ENCODE measurements around the gene RPS10.

RPS10 gene

DNA sequence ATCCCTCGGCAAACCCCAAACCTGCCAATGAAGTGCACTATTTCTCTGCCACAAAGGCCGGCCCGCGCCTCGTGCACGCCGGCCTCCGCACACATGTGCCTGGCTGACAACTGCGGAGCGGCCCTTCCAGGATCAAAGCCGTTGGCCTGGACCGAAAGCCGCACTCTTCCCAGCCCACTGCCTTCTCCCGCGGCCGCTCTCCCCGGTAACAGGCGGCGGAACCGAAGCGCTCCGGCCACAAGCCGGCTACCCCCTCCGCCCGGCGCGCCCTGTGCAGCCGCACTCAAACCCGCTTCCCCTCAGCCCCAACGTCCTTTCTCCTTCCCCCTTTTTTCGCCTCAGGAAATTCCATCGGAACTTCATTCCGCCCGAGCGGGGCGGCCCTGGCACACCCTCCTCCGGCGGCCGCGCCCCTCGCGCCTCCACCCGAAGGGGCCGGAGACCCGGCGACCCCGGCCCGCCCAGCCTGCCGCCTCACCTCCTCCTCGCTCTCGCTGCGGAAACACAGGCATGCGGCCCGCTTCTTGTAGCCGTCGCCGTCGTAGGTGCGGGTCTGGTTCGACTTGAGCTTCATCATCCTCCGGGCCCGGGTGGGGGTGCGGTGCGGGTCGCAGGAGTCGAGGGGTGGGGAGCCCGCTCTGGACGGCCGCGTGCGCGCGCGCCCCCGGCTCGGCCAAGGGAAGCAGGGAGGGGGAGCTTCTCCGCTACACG lies 33.9 kb downstream of the RPS10 start:
- Histone ChIP-seq H3K9ac (ENCODE audit: low read length) (peak overlapping the region; percentile 94), H4K8ac (ENCODE audit: low read depth, low read length) (no peak overlapping the region), H3K56ac (ENCODE audit: low read length) (peak overlapping the region; percentile 99), H3K4ac (ENCODE audit: low read depth, low read length) (peak overlapping the region; percentile 82), H3K27ac (ENCODE audit: low read depth, low read length) (peak overlapping the region; percentile 94), H3K36me3 (ENCODE audit: control insufficient read depth, insufficient read depth, low read length) (no peaks in the 10 kb centered on the region), H3K18ac (ENCODE audit: low read length) (peak overlapping the region; percentile 65), H2BK15ac (replicated peaks; ENCODE audit: low read depth) (no peak overlapping the region), H3K79me1 (ENCODE audit: low read length) (peaks cover 5% of the 10 kb centered on the region), H3K4me1 (ENCODE audit: control insufficient read depth, low read depth, low read length) (no peaks in the 10 kb centered on the region), H3K4me2 (ENCODE audit: low read length) (peak overlapping the region; percentile 85), H4K5ac (ENCODE audit: low read length) (no peak overlapping the region), H2BK5ac (ENCODE audit: low read length) (peak overlapping the region; percentile 92), H2BK120ac (ENCODE audit: low read depth, low read length) (peak overlapping the region; percentile 6), H3K27me3 (ENCODE audit: insufficient read depth, low read length, poor library complexity) (no peaks in the 10 kb centered on the region), H3K79me2 (ENCODE audit: control insufficient read depth, insufficient read depth, low read length) (peaks cover 37% of the 10 kb centered on the region), H3K23ac (ENCODE audit: low read length) (no peak overlapping the region), H3K4me3 (ENCODE audit: low read length) (peak overlapping the region; percentile 93), H2AK5ac (ENCODE audit: low read length) (no peak overlapping the region)
- peak; percentile 78 for DNase-seq
- WGBS (ENCODE audit: extremely low coverage, insufficient coverage, low lambda C conversion rate), result no CpG with 5 or more reads among the region's 78 CpGs

- Histone ChIP-seq H3K27me3 (ENCODE audit: insufficient read depth, low read length, poor library complexity) (no peaks in the 10 kb centered on the region), H3K36me3 (ENCODE audit: control insufficient read depth, insufficient read depth, low read length) (no peaks in the 10 kb centered on the region), H4K8ac (ENCODE audit: low read depth, low read length) (no peak overlapping the region), H3K23ac (ENCODE audit: low read length) (no peak overlapping the region), H3K18ac (ENCODE audit: low read length) (peak overlapping the region; percentile 65), H2BK15ac (replicated peaks; ENCODE audit: low read depth) (no peak overlapping the region), H2BK5ac (ENCODE audit: low read length) (no peak overlapping the region), H2BK120ac (ENCODE audit: low read depth, low read length) (no peak overlapping the region), H3K4me2 (ENCODE audit: low read length) (peak overlapping the region; percentile 85), H3K4me3 (ENCODE audit: low read length) (peak overlapping the region; percentile 93), H4K5ac (ENCODE audit: low read length) (no peak overlapping the region), H3K4me1 (ENCODE audit: control insufficient read depth, low read depth, low read length) (no peaks in the 10 kb centered on the region), H3K9ac (ENCODE audit: low read length) (peak overlapping the region; percentile 94), H3K56ac (ENCODE audit: low read length) (peak overlapping the region; percentile 99), H3K79me1 (ENCODE audit: low read length) (peaks cover 9% of the 10 kb centered on the region), H3K27ac (ENCODE audit: low read depth, low read length) (peak overlapping the region; percentile 94), H2AK5ac (ENCODE audit: low read length) (no peak overlapping the region), H3K79me2 (ENCODE audit: control insufficient read depth, insufficient read depth, low read length) (peaks cover 42% of the 10 kb centered on the region), H3K4ac (ENCODE audit: low read depth, low read length) (no peak overlapping the region)
- no CpG with 5 or more reads among the region's 5 CpGs for WGBS (ENCODE audit: extremely low coverage, insufficient coverage, low lambda C conversion rate)
- DNase-seq, result no peak
These were observed 34.4 kb downstream of the RPS10 start for GRCh38 chr6:34391473-34391785.

GRCh38 chr6:34390531-34391472 lies 35.1 kb downstream of the RPS10 start:
- no CpG with 5 or more reads among the region's 14 CpGs for WGBS (ENCODE audit: extremely low coverage, insufficient coverage, low lambda C conversion rate)
- no peak overlapping the region for H3K4ac ChIP-seq (ENCODE audit: low read depth, low read length)
- peak overlapping the region; percentile 99 for H3K56ac ChIP-seq (ENCODE audit: low read length)
- no peak overlapping the region for H3K27ac ChIP-seq (ENCODE audit: low read depth, low read length)
- H4K5ac ChIP-seq (ENCODE audit: low read length), result no peak overlapping the region
- peaks cover 9% of the 10 kb centered on the region for H3K79me1 ChIP-seq (ENCODE audit: low read length)
- no peak overlapping the region for H2BK120ac ChIP-seq (ENCODE audit: low read depth, low read length)
- no peak overlapping the region for H4K8ac ChIP-seq (ENCODE audit: low read depth, low read length)
- peak overlapping the region; percentile 85 for H3K4me2 ChIP-seq (ENCODE audit: low read length)
- H3K4me1 ChIP-seq (ENCODE audit: control insufficient read depth, low read depth, low read length), result no peaks in the 10 kb centered on the region
- H3K4me3 ChIP-seq (ENCODE audit: low read length), result peak overlapping the region; percentile 93
- peak; percentile 14 for DNase-seq
- H3K9ac ChIP-seq (ENCODE audit: low read length), result peak overlapping the region; percentile 94
- H3K27me3 ChIP-seq (ENCODE audit: insufficient read depth, low read length, poor library complexity), result no peaks in the 10 kb centered on the region
- H2BK5ac ChIP-seq (ENCODE audit: low read length), result no peak overlapping the region
- H2BK15ac ChIP-seq (replicated peaks; ENCODE audit: low read depth), result no peak overlapping the region
- H3K36me3 ChIP-seq (ENCODE audit: control insufficient read depth, insufficient read depth, low read length), result no peaks in the 10 kb centered on the region
- H2AK5ac ChIP-seq (ENCODE audit: low read length), result no peak overlapping the region
- H3K23ac ChIP-seq (ENCODE audit: low read length), result no peak overlapping the region
- H3K18ac ChIP-seq (ENCODE audit: low read length), result no peak overlapping the region
- peaks cover 47% of the 10 kb centered on the region for H3K79me2 ChIP-seq (ENCODE audit: control insufficient read depth, insufficient read depth, low read length)

DNA sequence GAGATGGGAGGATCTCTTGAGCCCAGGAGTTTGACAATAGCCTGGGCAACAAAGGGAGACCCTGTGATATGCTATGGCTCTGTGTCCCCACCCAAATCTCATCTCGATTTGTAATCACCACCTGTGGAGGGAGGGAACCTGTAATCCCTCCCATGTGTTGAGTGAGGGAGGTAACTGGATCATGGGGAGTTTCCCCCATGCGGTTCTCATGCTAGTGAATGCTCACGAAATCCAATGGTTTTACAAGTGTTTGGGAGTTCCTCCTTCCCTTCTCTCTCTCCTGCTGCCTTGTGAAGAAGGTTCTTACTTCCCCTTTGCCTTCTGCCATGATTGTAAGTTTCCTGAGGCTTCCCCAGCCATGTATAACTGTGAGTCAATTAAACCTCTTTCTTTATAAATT lies 36.8 kb downstream of the RPS10 start:
- no CpG with 5 or more reads among the region's 3 CpGs for WGBS (ENCODE audit: extremely low coverage, insufficient coverage, low lambda C conversion rate)
- no peak overlapping the region for H3K9ac ChIP-seq (ENCODE audit: low read length)
- no peak overlapping the region for H3K4ac ChIP-seq (ENCODE audit: low read depth, low read length)
- H3K4me2 ChIP-seq (ENCODE audit: low read length), result no peak overlapping the region
- H3K56ac ChIP-seq (ENCODE audit: low read length), result no peak overlapping the region
- H3K18ac ChIP-seq (ENCODE audit: low read length), result no peak overlapping the region
- H3K36me3 ChIP-seq (ENCODE audit: control insufficient read depth, insufficient read depth, low read length), result no peaks in the 10 kb centered on the region
- no peak overlapping the region for H2BK5ac ChIP-seq (ENCODE audit: low read length)
- H3K23ac ChIP-seq (ENCODE audit: low read length), result no peak overlapping the region
- no peak overlapping the region for H3K27ac ChIP-seq (ENCODE audit: low read depth, low read length)
- no peak overlapping the region for H2BK15ac ChIP-seq (replicated peaks; ENCODE audit: low read depth)
- no peak overlapping the region for H2BK120ac ChIP-seq (ENCODE audit: low read depth, low read length)
- H2AK5ac ChIP-seq (ENCODE audit: low read length), result no peak overlapping the region
- H3K79me2 ChIP-seq (ENCODE audit: control insufficient read depth, insufficient read depth, low read length), result peaks cover 57% of the 10 kb centered on the region
- no peaks in the 10 kb centered on the region for H3K4me1 ChIP-seq (ENCODE audit: control insufficient read depth, low read depth, low read length)
- H3K79me1 ChIP-seq (ENCODE audit: low read length), result peaks cover 9% of the 10 kb centered on the region
- H3K27me3 ChIP-seq (ENCODE audit: insufficient read depth, low read length, poor library complexity), result no peaks in the 10 kb centered on the region
- DNase-seq, result peak; percentile 35
- no peak overlapping the region for H4K5ac ChIP-seq (ENCODE audit: low read length)
- no peak overlapping the region for H3K4me3 ChIP-seq (ENCODE audit: low read length)
- no peak overlapping the region for H4K8ac ChIP-seq (ENCODE audit: low read depth, low read length)

- Histone ChIP-seq H2BK120ac (ENCODE audit: low read depth, low read length) (no peak overlapping the region), H4K8ac (ENCODE audit: low read depth, low read length) (no peak overlapping the region), H3K27me3 (ENCODE audit: insufficient read depth, low read length, poor library complexity) (no peaks in the 10 kb centered on the region), H3K4me3 (ENCODE audit: low read length) (no peak overlapping the region), H3K27ac (ENCODE audit: low read depth, low read length) (no peak overlapping the region), H4K5ac (ENCODE audit: low read length) (no peak overlapping the region), H2BK15ac (replicated peaks; ENCODE audit: low read depth) (no peak overlapping the region), H3K56ac (ENCODE audit: low read length) (no peak overlapping the region), H3K79me1 (ENCODE audit: low read length) (peaks cover 9% of the 10 kb centered on the region), H3K4me2 (ENCODE audit: low read length) (no peak overlapping the region), H3K4ac (ENCODE audit: low read depth, low read length) (no peak overlapping the region), H3K23ac (ENCODE audit: low read length) (no peak overlapping the region), H3K18ac (ENCODE audit: low read length) (no peak overlapping the region), H3K79me2 (ENCODE audit: control insufficient read depth, insufficient read depth, low read length) (peaks cover 62% of the 10 kb centered on the region), H3K4me1 (ENCODE audit: control insufficient read depth, low read depth, low read length) (no peaks in the 10 kb centered on the region), H2AK5ac (ENCODE audit: low read length) (no peak overlapping the region), H3K9ac (ENCODE audit: low read length) (no peak overlapping the region), H2BK5ac (ENCODE audit: low read length) (no peak overlapping the region), H3K36me3 (ENCODE audit: control insufficient read depth, insufficient read depth, low read length) (no peaks in the 10 kb centered on the region)
- DNase-seq, result no peak
- no CpG with 5 or more reads among the region's 3 CpGs for WGBS (ENCODE audit: extremely low coverage, insufficient coverage, low lambda C conversion rate)
These were observed 37.4 kb downstream of the RPS10 start for GRCh38 chr6:34388421-34388820.
